Measurements from ENCODE around the gene THEMIS2. TPM values are rescaled to one million over a fixed set of nuclear protein-coding genes. Genes with fewer than 3 reads are reported as not detected.

The THEMIS2 gene
- total RNA-seq, 3 donors from 2014 or later, result 7.5 to 14.2 (median 9.9) TPM

DNA sequence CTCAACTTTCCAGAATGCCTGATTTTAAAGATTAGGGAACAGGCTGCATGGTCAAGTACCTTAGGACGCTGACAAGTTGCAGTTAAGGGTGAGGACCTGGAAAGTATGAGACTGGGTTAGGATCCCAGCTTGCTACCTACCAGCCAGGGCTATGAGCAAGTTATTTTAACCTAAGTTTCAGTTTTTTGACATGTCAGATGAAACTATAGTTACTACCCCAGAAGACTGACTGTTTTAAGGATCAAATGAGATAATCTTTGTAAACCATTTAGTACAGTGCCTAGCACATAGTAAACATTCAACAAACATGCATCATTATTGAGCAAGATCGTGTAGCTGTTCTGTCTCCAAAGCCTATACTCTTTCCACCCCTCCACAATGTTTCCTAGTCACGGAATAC is 14.4 kb downstream of the THEMIS2 start:
- no peaks in the 10 kb centered on the region for H3K9me3 Mint-ChIP-seq
- H3K4me1 Mint-ChIP-seq (ENCODE audit: low read depth), result peaks cover 86% of the 10 kb centered on the region
- peaks cover 52% of the 10 kb centered on the region for H3K36me3 Mint-ChIP-seq (ENCODE audit: insufficient read depth)
- ATAC-seq (peak; percentile 31 to 68), DNase-seq (no peak)
- H3K27me3 Mint-ChIP-seq (ENCODE audit: low read depth), result no peaks in the 10 kb centered on the region
- H3K4me3 Mint-ChIP-seq, result peak overlapping the region; percentile 42

DNA sequence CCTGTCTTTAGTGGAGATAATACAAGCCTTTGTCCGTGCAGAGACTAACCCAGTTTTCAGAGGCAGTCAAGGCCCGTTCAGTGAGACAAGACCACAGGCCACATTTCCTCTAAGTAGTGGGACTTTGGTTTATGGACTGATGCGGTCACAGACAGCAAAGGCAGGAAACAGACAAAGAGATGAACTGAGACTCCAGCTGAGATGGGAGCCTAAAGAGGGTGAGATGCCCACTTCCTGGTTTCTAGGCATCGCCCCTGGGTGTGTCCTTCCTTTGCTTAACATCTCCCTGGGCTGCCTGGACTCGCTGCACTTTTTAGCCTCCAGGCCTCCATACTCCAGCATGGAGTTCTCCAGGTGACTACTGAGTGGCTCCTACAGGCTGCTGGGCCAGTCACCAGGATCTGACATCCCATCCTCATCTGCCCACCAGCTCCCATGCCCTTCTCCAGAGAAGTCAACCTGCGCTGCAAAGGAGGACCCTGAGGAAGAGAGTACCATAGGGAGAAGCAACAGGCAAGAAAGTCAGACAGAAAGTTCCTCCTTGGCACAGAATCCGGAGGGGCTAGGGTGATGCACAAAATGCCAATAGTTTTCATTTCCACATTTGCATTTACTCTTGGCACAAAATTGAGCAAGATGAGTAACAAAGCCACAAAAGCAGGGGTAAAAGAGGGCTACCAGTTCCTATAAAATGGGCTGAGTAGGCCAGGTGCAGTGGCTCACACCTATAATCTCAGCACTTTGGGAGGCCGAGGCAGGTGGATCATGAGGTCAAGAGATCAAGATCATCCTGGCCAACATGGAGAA is 15.1 kb downstream of the THEMIS2 start:
- Mint-ChIP-seq H3K4me1 (ENCODE audit: low read depth) (peaks cover 90% of the 10 kb centered on the region), H3K36me3 (ENCODE audit: insufficient read depth) (peaks cover 53% of the 10 kb centered on the region), H3K4me3 (peak overlapping the region; percentile 59), H3K27me3 (ENCODE audit: low read depth) (no peaks in the 10 kb centered on the region), H3K9me3 (no peaks in the 10 kb centered on the region)
- DNase-seq (no peak), ATAC-seq (peak; percentile 36)

- Mint-ChIP-seq H3K4me3 (no peak overlapping the region), H3K27me3 (ENCODE audit: low read depth) (no peaks in the 10 kb centered on the region), H3K36me3 (ENCODE audit: insufficient read depth) (peaks cover 50% of the 10 kb centered on the region), H3K9me3 (no peaks in the 10 kb centered on the region), H3K4me1 (ENCODE audit: low read depth) (peaks cover 76% of the 10 kb centered on the region)
- DNase-seq (no peak), ATAC-seq (no peak)
These were observed 17.2 kb downstream of the THEMIS2 start for GRCh38 chr1:27889506-27889905.

- Mint-ChIP-seq H3K4me1 (ENCODE audit: low read depth) (peaks cover 62% of the 10 kb centered on the region), H3K27me3 (ENCODE audit: low read depth) (no peaks in the 10 kb centered on the region), H3K4me3 (peak overlapping the region; percentile 19), H3K36me3 (ENCODE audit: insufficient read depth) (peaks cover 47% of the 10 kb centered on the region), H3K9me3 (no peaks in the 10 kb centered on the region)
- DNase-seq (no peak), ATAC-seq (peak; percentile 15 to 58)
These were observed 19.0 kb downstream of the THEMIS2 start for GRCh38 chr1:27891196-27891889.

DNA sequence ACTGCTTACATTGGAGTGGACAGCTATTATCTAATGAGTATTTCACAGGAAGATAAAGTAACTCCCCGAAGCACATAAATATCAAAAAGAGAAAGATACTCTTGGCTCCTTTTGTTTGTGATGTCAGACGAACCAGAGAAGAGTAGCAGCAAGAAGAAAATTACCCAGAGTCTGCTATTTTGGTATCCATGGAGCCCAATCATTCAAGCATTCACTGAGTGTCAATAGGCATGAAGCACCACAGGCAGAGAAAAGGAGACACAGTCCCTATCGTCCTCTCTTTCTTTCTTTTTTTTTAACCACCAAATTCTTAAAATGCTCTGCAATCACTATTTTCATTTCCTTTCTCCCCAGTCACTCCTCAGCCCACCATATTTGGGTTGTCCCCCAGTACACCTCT is 22.2 kb downstream of the THEMIS2 start:
- peaks cover 47% of the 10 kb centered on the region for H3K36me3 Mint-ChIP-seq (ENCODE audit: insufficient read depth)
- H3K4me3 Mint-ChIP-seq, result no peak overlapping the region
- H3K27me3 Mint-ChIP-seq (ENCODE audit: low read depth), result no peaks in the 10 kb centered on the region
- no peak for ATAC-seq
- no peak for DNase-seq
- no peaks in the 10 kb centered on the region for H3K9me3 Mint-ChIP-seq
- peaks cover 34% of the 10 kb centered on the region for H3K4me1 Mint-ChIP-seq (ENCODE audit: low read depth)

GRCh38 chr1:27906759-27907158 is 34.4 kb downstream of the THEMIS2 start:
- no peaks in the 10 kb centered on the region for H3K9me3 Mint-ChIP-seq
- H3K36me3 Mint-ChIP-seq (ENCODE audit: insufficient read depth), result peaks cover 37% of the 10 kb centered on the region

GRCh38 chr1:27912429-27912828 is 40.1 kb downstream of the THEMIS2 start:
- peaks cover 24% of the 10 kb centered on the region for H3K36me3 Mint-ChIP-seq (ENCODE audit: insufficient read depth)

More at GRCh38 chr1:27906759-27907158, 34.4 kb downstream of the THEMIS2 start:
- DNase-seq (no peak), ATAC-seq (no peak)
- H3K27me3 Mint-ChIP-seq (ENCODE audit: low read depth), result no peaks in the 10 kb centered on the region
- peaks cover 15% of the 10 kb centered on the region for H3K4me1 Mint-ChIP-seq (ENCODE audit: low read depth)
- H3K4me3 Mint-ChIP-seq, result no peak overlapping the region

GRCh38 chr1:27915082-27915575 is 42.8 kb downstream of the THEMIS2 start:
- Mint-ChIP-seq H3K4me3 (peak overlapping the region; percentile 100), H3K9me3 (no peaks in the 10 kb centered on the region), H3K27me3 (ENCODE audit: low read depth) (peaks cover 3% of the 10 kb centered on the region), H3K4me1 (ENCODE audit: low read depth) (peaks cover 19% of the 10 kb centered on the region), H3K36me3 (ENCODE audit: insufficient read depth) (peaks cover 11% of the 10 kb centered on the region)
- ATAC-seq, result no peak
- DNase-seq, result no peak

More at GRCh38 chr1:27912429-27912828, 40.1 kb downstream of the THEMIS2 start:
- H3K27me3 Mint-ChIP-seq (ENCODE audit: low read depth), result peaks cover under 1% of the 10 kb centered on the region
- peak overlapping the region; percentile 66 for H3K4me3 Mint-ChIP-seq
- DNase-seq (no peak), ATAC-seq (peak; percentile 19 to 29)
- no peaks in the 10 kb centered on the region for H3K9me3 Mint-ChIP-seq
- H3K4me1 Mint-ChIP-seq (ENCODE audit: low read depth), result peaks cover 21% of the 10 kb centered on the region

DNA sequence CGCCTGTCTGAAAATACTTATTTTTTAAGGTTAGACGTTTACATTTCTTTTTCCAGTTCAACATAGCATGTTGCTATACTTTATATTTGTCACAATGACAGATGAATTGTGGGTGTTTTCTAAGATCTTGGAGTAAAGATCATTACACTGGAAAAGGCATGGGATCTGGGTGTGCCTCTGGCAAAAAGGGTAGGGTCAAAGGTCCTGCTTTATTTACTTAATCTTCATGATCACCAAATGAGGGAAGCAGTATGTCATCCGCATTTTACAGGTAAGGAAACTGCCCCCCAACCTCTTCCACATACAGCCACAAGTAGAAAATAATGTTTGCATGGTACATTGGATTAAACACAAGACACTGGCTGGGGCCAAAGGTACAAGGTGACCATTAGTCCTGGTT is 49.9 kb downstream of the THEMIS2 start:
- H3K4me1 Mint-ChIP-seq (ENCODE audit: low read depth), result no peaks in the 10 kb centered on the region
- no peak for ATAC-seq
- H3K4me3 Mint-ChIP-seq, result no peak overlapping the region
- no peak for DNase-seq
- H3K27me3 Mint-ChIP-seq (ENCODE audit: low read depth), result peaks cover 3% of the 10 kb centered on the region
- H3K36me3 Mint-ChIP-seq (ENCODE audit: insufficient read depth), result no peaks in the 10 kb centered on the region
- no peaks in the 10 kb centered on the region for H3K9me3 Mint-ChIP-seq

DNA sequence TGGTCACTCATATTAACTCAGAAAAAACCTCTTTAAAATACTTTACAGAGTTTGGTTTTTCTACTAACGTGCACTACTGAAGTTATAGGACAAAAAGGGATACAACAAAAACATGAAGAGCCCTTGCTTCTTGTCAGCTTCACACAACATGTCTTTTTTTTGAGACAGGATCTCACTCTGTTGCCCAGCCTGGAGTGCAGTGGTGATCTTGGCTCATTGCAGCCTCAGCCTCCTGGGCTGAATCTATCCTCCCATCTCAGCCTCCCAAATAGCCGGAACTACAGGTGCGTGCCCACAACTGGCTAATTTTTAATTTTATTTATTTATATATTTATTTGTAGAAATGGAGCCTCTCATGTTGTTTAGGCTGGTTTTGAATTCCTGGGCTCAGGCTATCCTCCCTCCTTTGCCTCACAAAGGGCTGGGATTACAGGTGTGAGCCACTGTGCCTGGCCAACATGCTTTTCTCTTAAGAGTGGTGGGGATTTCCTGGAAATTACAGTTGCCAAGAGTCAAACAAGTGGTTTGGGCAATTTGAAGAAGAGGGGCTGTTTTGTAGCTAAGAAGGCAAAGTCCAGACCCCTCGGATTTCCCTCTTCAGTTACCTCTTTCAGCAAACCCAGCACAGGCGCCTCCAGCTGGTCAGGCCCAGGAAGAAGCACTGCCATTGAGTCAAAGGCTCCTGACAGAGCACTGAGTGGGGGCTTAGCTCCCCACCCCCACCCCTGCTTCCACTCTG is 56.0 kb downstream of the THEMIS2 start:
- H3K36me3 Mint-ChIP-seq (ENCODE audit: insufficient read depth), result no peaks in the 10 kb centered on the region
- ATAC-seq (no peak), DNase-seq (no peak)
- H3K4me1 Mint-ChIP-seq (ENCODE audit: low read depth), result no peaks in the 10 kb centered on the region
- no peak overlapping the region for H3K4me3 Mint-ChIP-seq
- H3K27me3 Mint-ChIP-seq (ENCODE audit: low read depth), result no peaks in the 10 kb centered on the region
- no peaks in the 10 kb centered on the region for H3K9me3 Mint-ChIP-seq

DNA sequence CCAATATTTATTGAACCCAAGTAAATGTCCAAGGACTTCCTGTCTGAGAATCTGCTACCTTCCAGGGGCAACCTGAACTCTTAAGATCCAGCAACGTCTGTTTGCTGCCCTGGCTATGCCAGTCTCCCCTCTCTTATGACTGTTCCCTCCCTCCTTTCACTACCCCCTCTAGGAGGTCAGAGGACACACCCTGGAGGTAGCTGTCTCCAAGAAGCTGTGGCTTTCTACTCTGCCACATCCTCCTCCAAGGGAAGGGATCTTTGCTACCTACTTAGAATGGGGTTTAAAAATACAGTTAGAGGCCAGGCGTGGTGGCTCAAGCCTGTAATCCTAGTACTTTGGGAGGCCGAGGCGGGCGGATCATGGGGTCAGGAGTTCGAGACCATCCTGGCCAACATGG is 58.8 kb downstream of the THEMIS2 start:
- Mint-ChIP-seq H3K4me3 (no peak overlapping the region), H3K27me3 (ENCODE audit: low read depth) (peaks cover 15% of the 10 kb centered on the region), H3K4me1 (ENCODE audit: low read depth) (peaks cover 11% of the 10 kb centered on the region), H3K36me3 (ENCODE audit: insufficient read depth) (no peaks in the 10 kb centered on the region), H3K9me3 (no peaks in the 10 kb centered on the region)
- ATAC-seq (no peak), DNase-seq (no peak)

GRCh38 chr1:27931759-27932158 is 59.4 kb downstream of the THEMIS2 start:
- ATAC-seq (no peak), DNase-seq (no peak)
- peaks cover 15% of the 10 kb centered on the region for H3K27me3 Mint-ChIP-seq (ENCODE audit: low read depth)
- peaks cover 11% of the 10 kb centered on the region for H3K4me1 Mint-ChIP-seq (ENCODE audit: low read depth)
- H3K9me3 Mint-ChIP-seq, result no peaks in the 10 kb centered on the region
- no peak overlapping the region for H3K4me3 Mint-ChIP-seq
- no peaks in the 10 kb centered on the region for H3K36me3 Mint-ChIP-seq (ENCODE audit: insufficient read depth)

DNA sequence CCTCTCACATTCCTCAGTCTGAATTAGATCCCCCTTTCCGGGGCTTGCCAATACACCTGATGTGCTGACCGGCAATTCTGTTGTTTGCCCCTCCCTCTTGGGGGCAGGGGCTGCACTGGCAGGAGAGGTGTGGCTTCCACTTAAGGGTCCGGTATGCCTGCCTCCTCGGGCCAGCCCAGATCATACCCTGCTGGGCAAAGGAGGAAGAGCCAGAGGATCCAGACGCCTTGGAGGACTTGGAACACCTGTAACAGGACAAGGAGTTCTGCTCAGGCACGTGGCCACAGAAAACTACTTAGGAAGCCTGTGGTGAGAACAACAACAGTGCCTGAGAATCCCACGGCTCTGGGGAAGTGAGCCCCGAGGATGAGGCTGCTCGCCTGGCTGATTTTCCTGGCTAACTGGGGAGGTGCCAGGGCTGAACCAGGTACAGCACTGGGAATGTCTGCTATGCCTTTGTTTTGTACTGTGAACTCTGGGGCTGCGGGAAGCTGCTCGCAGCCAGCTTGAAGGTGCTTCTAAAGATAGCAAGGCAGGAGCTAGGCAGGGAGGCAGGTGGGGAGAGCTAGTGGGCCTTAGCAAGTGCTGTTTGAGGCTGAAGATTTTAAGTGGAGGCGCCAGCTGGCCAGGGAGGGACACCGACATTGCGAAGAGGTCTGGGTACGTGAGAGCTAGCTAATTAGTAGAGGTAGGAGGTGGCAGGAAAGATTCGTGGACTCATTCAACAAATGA is 62.6 kb downstream of the THEMIS2 start, which contains the start of gene SMPDL3B:
Gene SMPDL3B (plus strand): TSS at position 183 of the 732 bp plus-strand sequence. CDS start 184 bp downstream, at position 367.
- peak within 1 kb of the TSS; percentile 65 for H3K4me3 Mint-ChIP-seq
- no peaks in the 10 kb centered on the region for H3K9me3 Mint-ChIP-seq
- no peaks in the 10 kb centered on the region for H3K36me3 Mint-ChIP-seq (ENCODE audit: insufficient read depth)
- no peak for DNase-seq
- peaks cover 11% of the 10 kb centered on the region for H3K4me1 Mint-ChIP-seq (ENCODE audit: low read depth)
- peaks cover 15% of the 10 kb centered on the region for H3K27me3 Mint-ChIP-seq (ENCODE audit: low read depth)
- peak; percentile 50 to 63 for ATAC-seq
